ENCODE measurements around the gene CLEC2A.

DNA sequence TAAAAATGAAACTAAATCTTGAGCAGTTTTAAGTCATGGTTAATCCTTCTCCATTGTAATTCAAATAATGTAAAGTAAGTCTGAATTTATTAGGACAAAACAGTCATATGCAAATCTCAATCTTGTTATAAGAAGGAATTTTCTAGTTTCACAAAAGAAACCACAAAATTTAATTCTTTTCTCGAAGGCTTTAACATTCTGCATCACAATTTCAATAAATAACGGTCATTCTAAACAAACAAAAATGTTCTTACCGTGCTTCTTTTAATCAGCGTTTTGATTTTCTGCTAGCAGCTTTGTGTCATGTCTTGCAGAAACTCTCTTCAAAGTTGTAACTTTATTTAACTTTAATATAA lies 63.2 kb downstream of the CLEC2A start:
- TF ChIP-seq, protein P1, sequence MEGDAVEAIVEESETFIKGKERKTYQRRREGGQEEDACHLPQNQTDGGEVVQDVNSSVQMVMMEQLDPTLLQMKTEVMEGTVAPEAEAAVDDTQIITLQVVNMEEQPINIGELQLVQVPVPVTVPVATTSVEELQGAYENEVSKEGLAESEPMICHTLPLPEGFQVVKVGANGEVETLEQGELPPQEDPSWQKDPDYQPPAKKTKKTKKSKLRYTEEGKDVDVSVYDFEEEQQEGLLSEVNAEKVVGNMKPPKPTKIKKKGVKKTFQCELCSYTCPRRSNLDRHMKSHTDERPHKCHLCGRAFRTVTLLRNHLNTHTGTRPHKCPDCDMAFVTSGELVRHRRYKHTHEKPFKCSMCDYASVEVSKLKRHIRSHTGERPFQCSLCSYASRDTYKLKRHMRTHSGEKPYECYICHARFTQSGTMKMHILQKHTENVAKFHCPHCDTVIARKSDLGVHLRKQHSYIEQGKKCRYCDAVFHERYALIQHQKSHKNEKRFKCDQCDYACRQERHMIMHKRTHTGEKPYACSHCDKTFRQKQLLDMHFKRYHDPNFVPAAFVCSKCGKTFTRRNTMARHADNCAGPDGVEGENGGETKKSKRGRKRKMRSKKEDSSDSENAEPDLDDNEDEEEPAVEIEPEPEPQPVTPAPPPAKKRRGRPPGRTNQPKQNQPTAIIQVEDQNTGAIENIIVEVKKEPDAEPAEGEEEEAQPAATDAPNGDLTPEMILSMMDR (IDR thresholded peaks at IDR 0.05 in 2 of 3, conservative IDR thresholded peaks at IDR 0.05 in 1 of 3; ENCODE audit: borderline replicate concordance in 1 of 3, insufficient read depth in 1 of 3, low read depth in 2 of 3, low read length in 2 of 3): no peak
- TF ChIP-seq, protein P2, sequence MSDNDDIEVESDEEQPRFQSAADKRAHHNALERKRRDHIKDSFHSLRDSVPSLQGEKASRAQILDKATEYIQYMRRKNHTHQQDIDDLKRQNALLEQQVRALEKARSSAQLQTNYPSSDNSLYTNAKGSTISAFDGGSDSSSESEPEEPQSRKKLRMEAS (IDR thresholded peaks at IDR 0.05): no peak
- TF ChIP-seq, protein P3, sequence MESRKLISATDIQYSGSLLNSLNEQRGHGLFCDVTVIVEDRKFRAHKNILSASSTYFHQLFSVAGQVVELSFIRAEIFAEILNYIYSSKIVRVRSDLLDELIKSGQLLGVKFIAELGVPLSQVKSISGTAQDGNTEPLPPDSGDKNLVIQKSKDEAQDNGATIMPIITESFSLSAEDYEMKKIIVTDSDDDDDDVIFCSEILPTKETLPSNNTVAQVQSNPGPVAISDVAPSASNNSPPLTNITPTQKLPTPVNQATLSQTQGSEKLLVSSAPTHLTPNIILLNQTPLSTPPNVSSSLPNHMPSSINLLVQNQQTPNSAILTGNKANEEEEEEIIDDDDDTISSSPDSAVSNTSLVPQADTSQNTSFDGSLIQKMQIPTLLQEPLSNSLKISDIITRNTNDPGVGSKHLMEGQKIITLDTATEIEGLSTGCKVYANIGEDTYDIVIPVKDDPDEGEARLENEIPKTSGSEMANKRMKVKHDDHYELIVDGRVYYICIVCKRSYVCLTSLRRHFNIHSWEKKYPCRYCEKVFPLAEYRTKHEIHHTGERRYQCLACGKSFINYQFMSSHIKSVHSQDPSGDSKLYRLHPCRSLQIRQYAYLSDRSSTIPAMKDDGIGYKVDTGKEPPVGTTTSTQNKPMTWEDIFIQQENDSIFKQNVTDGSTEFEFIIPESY (IDR thresholded peaks at IDR 0.05; ENCODE audit: extremely low read depth, insufficient replicate concordance, low read length): no peak
- TF ChIP-seq, protein P4, sequence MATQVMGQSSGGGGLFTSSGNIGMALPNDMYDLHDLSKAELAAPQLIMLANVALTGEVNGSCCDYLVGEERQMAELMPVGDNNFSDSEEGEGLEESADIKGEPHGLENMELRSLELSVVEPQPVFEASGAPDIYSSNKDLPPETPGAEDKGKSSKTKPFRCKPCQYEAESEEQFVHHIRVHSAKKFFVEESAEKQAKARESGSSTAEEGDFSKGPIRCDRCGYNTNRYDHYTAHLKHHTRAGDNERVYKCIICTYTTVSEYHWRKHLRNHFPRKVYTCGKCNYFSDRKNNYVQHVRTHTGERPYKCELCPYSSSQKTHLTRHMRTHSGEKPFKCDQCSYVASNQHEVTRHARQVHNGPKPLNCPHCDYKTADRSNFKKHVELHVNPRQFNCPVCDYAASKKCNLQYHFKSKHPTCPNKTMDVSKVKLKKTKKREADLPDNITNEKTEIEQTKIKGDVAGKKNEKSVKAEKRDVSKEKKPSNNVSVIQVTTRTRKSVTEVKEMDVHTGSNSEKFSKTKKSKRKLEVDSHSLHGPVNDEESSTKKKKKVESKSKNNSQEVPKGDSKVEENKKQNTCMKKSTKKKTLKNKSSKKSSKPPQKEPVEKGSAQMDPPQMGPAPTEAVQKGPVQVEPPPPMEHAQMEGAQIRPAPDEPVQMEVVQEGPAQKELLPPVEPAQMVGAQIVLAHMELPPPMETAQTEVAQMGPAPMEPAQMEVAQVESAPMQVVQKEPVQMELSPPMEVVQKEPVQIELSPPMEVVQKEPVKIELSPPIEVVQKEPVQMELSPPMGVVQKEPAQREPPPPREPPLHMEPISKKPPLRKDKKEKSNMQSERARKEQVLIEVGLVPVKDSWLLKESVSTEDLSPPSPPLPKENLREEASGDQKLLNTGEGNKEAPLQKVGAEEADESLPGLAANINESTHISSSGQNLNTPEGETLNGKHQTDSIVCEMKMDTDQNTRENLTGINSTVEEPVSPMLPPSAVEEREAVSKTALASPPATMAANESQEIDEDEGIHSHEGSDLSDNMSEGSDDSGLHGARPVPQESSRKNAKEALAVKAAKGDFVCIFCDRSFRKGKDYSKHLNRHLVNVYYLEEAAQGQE (IDR thresholded peaks at IDR 0.05; ENCODE audit: low read depth): no peak
- TF ChIP-seq YY1 (IDR thresholded peaks at IDR 0.05; ENCODE audit: extremely low read depth, insufficient replicate concordance, low read depth, low read length) (no peak), POLR2AphosphoS5 (IDR thresholded peaks at IDR 0.05; ENCODE audit: low read depth, low read length) (no peak), RAD21 (IDR thresholded peaks at IDR 0.05; ENCODE audit: low read depth) (no peak), POLR2A (IDR thresholded peaks at IDR 0.05; ENCODE audit: borderline replicate concordance, extremely low read depth, insufficient read depth, insufficient read length) (no peak), EZH2phosphoT487 (IDR thresholded peaks at IDR 0.05; ENCODE audit: borderline replicate concordance) (no peak), EGR1 (IDR thresholded peaks at IDR 0.05; ENCODE audit: low read depth) (no peak)
